HCT116 (cell line): ENCODE data around the gene ELANE. TPM values are rescaled to one million over a fixed set of nuclear protein-coding genes. Genes with fewer than 3 reads are reported as not detected.

ENCODE experiments used
- ATAC-seq: fragments of 200-7000 bp; cut with Tn5 transposase; 2 replicates; pipeline ENCODE4 v1.9.1; 2020; ENCODE audit warnings: mild to moderate bottlenecking, moderate library complexity
- Bru-seq: library from RNA; stranded (reverse); fragments of 400-500 nt; gene quantifications from one replicate; lab custom pipeline; 2021; lab: Mats Ljungman, UMichigan
- BruChase-seq, 2 experiments: library from RNA; stranded (reverse); fragments of 400-500 nt; gene quantifications; one replicate each; lab custom pipeline; 2021; lab: Mats Ljungman, UMichigan
- BruUV-seq: library from RNA; stranded (reverse); fragments of 400-500 nt; replicated peaks from 2 replicates; lab custom pipeline; 2021; lab: Mats Ljungman, UMichigan
- CTCF ChIA-PET: fragments of 300-600 bp; sonication (Branson Sonifier 250); formaldehyde crosslinking; loops from one replicate; lab custom pipeline; 2021; ENCODE audit warnings: antibody characterized with exemption; lab: Charles Lee
- POLR2A ChIA-PET: fragments of 300-600, 350-600 bp; sonication (Branson Sonifier 250); formaldehyde crosslinking; loops from one replicate; lab custom pipeline; 2021; ENCODE audit warnings: antibody characterized with exemption; lab: Charles Lee
- RAD21 ChIA-PET, 2 experiments: fragments of 300-600 bp; sonication (Branson Sonifier 250); formaldehyde crosslinking; loops; one replicate each; lab custom pipeline; 2023; ENCODE audit warnings: low total read pairs in 2 of 2; ENCODE audit not compliant: uncharacterized antibody in 2 of 2, unreplicated experiment in 2 of 2, low non-redundant PET in 1 of 2; lab: Charles Lee
- DNase-seq: peaks from one replicate; pipeline ENCODE4 v3.0.0-alpha.2; 2010; ENCODE audit warnings: low read depth, low spot score
- H2AFZ ChIP-seq: fragments of 200-600 bp; shearing (Covaris generic), sonication (generic); 2 replicates; pipeline ENCODE4 v1.6.1; 2017; ENCODE audit warnings: low read depth, mixed run types, mixed read lengths, antibody characterized with exemption, low read length; ENCODE audit not compliant: poor library complexity, severe bottlenecking
- H3K27ac ChIP-seq: 2 replicates; pipeline ENCODE4 v1.5.1; 2012; ENCODE audit warnings: low read depth, low read length
- H3K27me3 ChIP-seq: fragments of 200-600 bp; sonication (generic); 2 replicates; pipeline ENCODE4 v1.6.1; 2016; ENCODE audit warnings: mixed run types, low read length, mixed read lengths; ENCODE audit not compliant: insufficient read depth
- H3K36me3 ChIP-seq, 2 experiments: fragments of 200-500 bp in 1 of 2; fragments of 200-600 bp in 1 of 2; sonication (Bioruptor generic) in 1 of 2; sonication (generic) in 1 of 2; 2 replicates each; pipeline versions ENCODE4 v1.5.1 to v1.6.1; 2014 to 2016; ENCODE audit warnings: low read length in 2 of 2, inconsistent platforms in 1 of 2, mixed read lengths in 1 of 2, mixed run types in 1 of 2; ENCODE audit not compliant: insufficient read depth in 2 of 2, control insufficient read depth in 1 of 2
- H3K4me1 ChIP-seq, 2 experiments: fragments of 200-600 bp in 1 of 2; sonication (generic) in 1 of 2; 2 replicates each; pipeline versions ENCODE4 v1.5.1 to v1.6.1; 2012 to 2017; ENCODE audit warnings: low read length in 2 of 2, inconsistent platforms in 1 of 2, mild to moderate bottlenecking in 1 of 2, mixed read lengths in 1 of 2, mixed run types in 1 of 2, moderate library complexity in 1 of 2; ENCODE audit not compliant: insufficient read depth in 2 of 2, control insufficient read depth in 1 of 2
- H3K4me2 ChIP-seq: fragments of 200-600 bp; sonication (generic); 2 replicates; pipeline ENCODE4 v1.6.1; 2017; ENCODE audit warnings: mixed run types, low read length, mixed read lengths
- H3K4me3 ChIP-seq, 2 experiments: fragments of 200-600 bp in 1 of 2; sonication (generic) in 1 of 2; replicated peaks in 1 of 2; 2 replicates each; pipeline ENCODE4 v1.5.1; 2011 to 2016; ENCODE audit warnings: low read length in 2 of 2, control low read depth in 1 of 2, low read depth in 1 of 2, mild to moderate bottlenecking in 1 of 2, mixed read lengths in 1 of 2, mixed run types in 1 of 2
- H3K79me2 ChIP-seq: fragments of 200-600 bp; sonication (generic); 2 replicates; pipeline ENCODE4 v1.6.1; 2017; ENCODE audit warnings: mild to moderate bottlenecking, mixed run types, low read length, moderate library complexity, mixed read lengths; ENCODE audit not compliant: insufficient read depth
- H3K9ac ChIP-seq: fragments of 200-600 bp; sonication (generic); 2 replicates; pipeline ENCODE4 v1.6.1; 2016; ENCODE audit warnings: low read length, mixed read lengths
- H3K9me2 ChIP-seq: fragments of 200-600 bp; sonication (generic), shearing (Covaris generic); 2 replicates; pipeline ENCODE4 v1.6.1; 2017; ENCODE audit warnings: mixed run types, mild to moderate bottlenecking, moderate library complexity; ENCODE audit not compliant: insufficient read depth
- H3K9me3 ChIP-seq, 2 experiments: fragments of 200-500 bp in 1 of 2; fragments of 200-600 bp in 1 of 2; sonication (Bioruptor generic) in 1 of 2; sonication (generic) in 1 of 2; 2 replicates each; pipeline ENCODE4 v1.6.1; 2014 to 2017; ENCODE audit warnings: low read length in 2 of 2, mixed read lengths in 2 of 2, inconsistent platforms in 1 of 2, low read depth in 1 of 2, mild to moderate bottlenecking in 1 of 2, mixed run types in 1 of 2, moderate library complexity in 1 of 2; ENCODE audit not compliant: control insufficient read depth in 1 of 2, insufficient read depth in 1 of 2
- H4K20me1 ChIP-seq: fragments of 200-600 bp; sonication (generic), shearing (Covaris generic); 2 replicates; pipeline ENCODE4 v1.6.1; 2017; ENCODE audit warnings: mixed run types, mild to moderate bottlenecking, moderate library complexity; ENCODE audit not compliant: insufficient read depth
- CBX3 ChIP-seq: IDR thresholded peaks from 2 replicates; pipeline ENCODE4 v1.6.1; 2012; ENCODE audit warnings: low read depth
- CEBPB ChIP-seq: IDR thresholded peaks from 2 replicates; pipeline ENCODE4 v1.6.1; 2012; ENCODE audit warnings: low read depth
- ELF1 ChIP-seq: IDR thresholded peaks from 2 replicates; pipeline ENCODE4 v1.6.1; 2012; ENCODE audit warnings: low read depth, borderline replicate concordance
- EZH2 ChIP-seq: fragments of 200-600 bp; sonication (generic); IDR thresholded peaks from 2 replicates; pipeline ENCODE4 v1.6.1; 2017; ENCODE audit warnings: antibody characterized with exemption, mixed run types
- JUND ChIP-seq: IDR thresholded peaks from 2 replicates; pipeline ENCODE4 v1.6.1; 2012
- POLR2A ChIP-seq: IDR thresholded peaks from 2 replicates; pipeline ENCODE4 v1.7.0; 2011; ENCODE audit warnings: borderline replicate concordance; ENCODE audit not compliant: insufficient read depth, insufficient read length; ENCODE audit errors: extremely low read depth
- RAD21 ChIP-seq: IDR thresholded peaks from 2 replicates; pipeline ENCODE4 v1.6.1; 2012; ENCODE audit warnings: low read depth, mild to moderate bottlenecking
- REST ChIP-seq: IDR thresholded peaks from 2 replicates; pipeline ENCODE4 v1.6.1; 2012; ENCODE audit warnings: low read depth
- SIN3A ChIP-seq: IDR thresholded peaks from 2 replicates; pipeline ENCODE4 v1.6.1; 2012; ENCODE audit warnings: low read depth
- SRF ChIP-seq: IDR thresholded peaks from 2 replicates; pipeline ENCODE4 v1.6.1; 2012; ENCODE audit warnings: low read depth
- YY1 ChIP-seq: IDR thresholded peaks from 2 replicates; pipeline ENCODE4 v1.6.1; 2011; ENCODE audit warnings: low read length, low read depth, moderate library complexity, mild to moderate bottlenecking; ENCODE audit not compliant: insufficient replicate concordance; ENCODE audit errors: extremely low read depth
- ZBTB33 ChIP-seq: IDR thresholded peaks from 2 replicates; pipeline ENCODE4 v1.6.1; 2011; ENCODE audit warnings: mild to moderate bottlenecking, low read length, moderate library complexity; ENCODE audit not compliant: insufficient replicate concordance; ENCODE audit errors: extremely low read depth
- intact Hi-C: fragments of 100-400 bp; cut with micrococcal nuclease; formaldehyde crosslinking; loops from 2 replicates; pipeline ENCODE4 v1.10.0; 2022
- long read RNA-seq: library from polyadenylated mRNA; unstranded; transcript quantifications from one replicate; pipeline ENCODE4 v2.0.0, GENCODE V29; 2021; ENCODE audit not compliant: unreplicated experiment
- polyA plus RNA-seq: library from polyadenylated mRNA; unstranded; fragments of >200 nt; gene quantifications from 2 replicates; pipeline ENCODE4 v1.2.1, GENCODE V29; 2012; ENCODE audit warnings: missing spikeins
- total RNA-seq: library from RNA; stranded (reverse); gene quantifications from one replicate; pipeline ENCODE4 v1.2.1, GENCODE V29; 2021; ENCODE audit not compliant: unreplicated experiment
- TF ChIP-seq, protein P1 (sequence below): IDR thresholded peaks from 2 replicates; pipeline ENCODE4 v1.6.1; 2012
- TF ChIP-seq, protein P2 (sequence below), 3 experiments: fragments of 200-600 bp in 1 of 3; sonication (generic) in 1 of 3; IDR thresholded peaks in 2 of 3; conservative IDR thresholded peaks in 1 of 3; 2 replicates each; pipeline ENCODE4 v1.5.1; 2012 to 2017; ENCODE audit warnings: low read depth in 2 of 3, low read length in 2 of 3, antibody characterized with exemption in 1 of 3, borderline replicate concordance in 1 of 3, control low read depth in 1 of 3, mild to moderate bottlenecking in 1 of 3, mixed read lengths in 1 of 3, mixed run types in 1 of 3, moderate library complexity in 1 of 3; ENCODE audit not compliant: insufficient read depth in 1 of 3

ELANE gene
- total RNA-seq = not detected
- polyA plus RNA-seq = not detected in 2 replicates
- not detected for Bru-seq, nascent RNA
- BruChase-seq, experiment 1, labeled RNA remaining after a 6-hour chase = not detected
- not detected for BruChase-seq, experiment 2, labeled RNA remaining after a 2-hour chase
- long read RNA-seq = 0 reads

DNA sequence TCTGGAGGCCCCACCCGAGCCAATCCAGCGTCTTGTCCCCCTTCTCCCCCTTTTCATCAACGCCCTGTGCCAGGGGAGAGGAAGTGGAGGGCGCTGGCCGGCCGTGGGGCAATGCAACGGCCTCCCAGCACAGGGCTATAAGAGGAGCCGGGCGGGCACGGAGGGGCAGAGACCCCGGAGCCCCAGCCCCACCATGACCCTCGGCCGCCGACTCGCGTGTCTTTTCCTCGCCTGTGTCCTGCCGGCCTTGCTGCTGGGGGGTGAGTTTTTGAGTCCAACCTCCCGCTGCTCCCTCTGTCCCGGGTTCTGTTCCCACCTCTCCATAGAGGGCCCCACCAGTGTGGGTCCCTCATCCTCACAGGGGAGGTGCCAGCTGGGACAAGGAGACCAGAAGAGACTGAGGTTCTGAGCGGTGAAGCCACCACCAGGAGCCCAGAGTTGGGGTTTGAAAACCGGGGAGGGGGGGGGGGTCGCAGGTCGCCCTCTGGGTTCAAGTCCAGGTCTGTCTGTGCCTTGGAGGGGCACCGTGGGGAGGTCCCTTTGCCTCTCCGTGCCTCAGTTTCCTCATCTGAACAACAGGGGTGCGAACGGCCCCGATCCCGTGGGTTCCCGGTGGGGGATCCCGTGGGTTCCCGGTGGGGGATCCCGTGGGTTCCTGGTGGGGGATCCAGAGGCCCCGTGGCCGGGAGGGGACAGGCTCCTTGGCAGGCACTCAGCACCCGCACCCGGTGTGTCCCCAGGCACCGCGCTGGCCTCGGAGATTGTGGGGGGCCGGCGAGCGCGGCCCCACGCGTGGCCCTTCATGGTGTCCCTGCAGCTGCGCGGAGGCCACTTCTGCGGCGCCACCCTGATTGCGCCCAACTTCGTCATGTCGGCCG is at the start of gene ELANE:
Gene ELANE (plus strand): TSS at position 168 of the 878 bp plus-strand sequence. CDS start 26 bp downstream, at position 194.
- ATAC-seq = no peak
- H3K4me3 ChIP-seq = no peak within 1 kb of the TSS

More for the DNA sequence above, at the start of gene ELANE:
- Histone ChIP-seq H3K27me3 (no peaks in the 10 kb centered on the region), H3K27ac (no peak within 1 kb of the TSS), H3K36me3 (no peaks in the 10 kb centered on the region), H3K9me2 (no peaks in the 10 kb centered on the region), H3K9me3 (no peaks in the 10 kb centered on the region), H3K4me2 (no peak within 1 kb of the TSS), H3K79me2 (no peaks in the 10 kb centered on the region), H3K9ac (no peak within 1 kb of the TSS), H3K4me1 (peaks cover 5 to 10% of the 10 kb centered on the region in 2 experiments; a peak in 3 of 4 replicates), H4K20me1 (no peaks in the 10 kb centered on the region), H2AFZ (no peak within 1 kb of the TSS)
- ChIA-PET POLR2A (no interaction called here), CTCF (no interaction called here), RAD21 (no interaction called here)
- no TSS peak for BruUV-seq
- TF ChIP-seq SIN3A (no peak), YY1 (no peak), ELF1 (no peak), SRF (no peak), REST (no peak), ZBTB33 (no peak), RAD21 (no peak), EZH2 (no peak), CEBPB (no peak), JUND (no peak), CBX3 (no peak), POLR2A (no peak)
- TF ChIP-seq, protein P1, sequence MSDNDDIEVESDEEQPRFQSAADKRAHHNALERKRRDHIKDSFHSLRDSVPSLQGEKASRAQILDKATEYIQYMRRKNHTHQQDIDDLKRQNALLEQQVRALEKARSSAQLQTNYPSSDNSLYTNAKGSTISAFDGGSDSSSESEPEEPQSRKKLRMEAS = no peak
- TF ChIP-seq, protein P2, sequence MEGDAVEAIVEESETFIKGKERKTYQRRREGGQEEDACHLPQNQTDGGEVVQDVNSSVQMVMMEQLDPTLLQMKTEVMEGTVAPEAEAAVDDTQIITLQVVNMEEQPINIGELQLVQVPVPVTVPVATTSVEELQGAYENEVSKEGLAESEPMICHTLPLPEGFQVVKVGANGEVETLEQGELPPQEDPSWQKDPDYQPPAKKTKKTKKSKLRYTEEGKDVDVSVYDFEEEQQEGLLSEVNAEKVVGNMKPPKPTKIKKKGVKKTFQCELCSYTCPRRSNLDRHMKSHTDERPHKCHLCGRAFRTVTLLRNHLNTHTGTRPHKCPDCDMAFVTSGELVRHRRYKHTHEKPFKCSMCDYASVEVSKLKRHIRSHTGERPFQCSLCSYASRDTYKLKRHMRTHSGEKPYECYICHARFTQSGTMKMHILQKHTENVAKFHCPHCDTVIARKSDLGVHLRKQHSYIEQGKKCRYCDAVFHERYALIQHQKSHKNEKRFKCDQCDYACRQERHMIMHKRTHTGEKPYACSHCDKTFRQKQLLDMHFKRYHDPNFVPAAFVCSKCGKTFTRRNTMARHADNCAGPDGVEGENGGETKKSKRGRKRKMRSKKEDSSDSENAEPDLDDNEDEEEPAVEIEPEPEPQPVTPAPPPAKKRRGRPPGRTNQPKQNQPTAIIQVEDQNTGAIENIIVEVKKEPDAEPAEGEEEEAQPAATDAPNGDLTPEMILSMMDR (IDR thresholded peaks at IDR 0.05 in 2 of 3, conservative IDR thresholded peaks at IDR 0.05 in 1 of 3; ENCODE audit: borderline replicate concordance in 1 of 3, insufficient read depth in 1 of 3, low read depth in 2 of 3, low read length in 2 of 3) = no peak
- DNase-seq = no peak
- intact Hi-C loops = no loop called here
